Astrocyte of the cerebellum (primary cell): Measurements from ENCODE around the gene MADCAM1.
A peak's percentile ranks its signal among the peaks of the same experiment; 100 is the strongest.

ENCODE experiments used
- DNase-seq: peaks from one replicate; pipeline ENCODE4 v3.0.0-alpha.2; 2011; ENCODE audit warnings: low read depth
- H3K4me3 ChIP-seq: 2 replicates; pipeline ENCODE4 v1.5.1; 2011; ENCODE audit warnings: mild to moderate bottlenecking, low read depth, low read length, moderate library complexity
- in situ Hi-C: cut with HindIII; loops from 2 replicates; pipeline ENCODE4 v1.10.0; 2017; ENCODE audit warnings: low sequenced_read_pairs
- TF ChIP-seq, protein P1 (sequence below): IDR thresholded peaks from 2 replicates; pipeline ENCODE4 v1.5.1; 2012; ENCODE audit warnings: low read length, low read depth, moderate library complexity, mild to moderate bottlenecking; ENCODE audit errors: missing control alignments

Gene MADCAM1

DNA sequence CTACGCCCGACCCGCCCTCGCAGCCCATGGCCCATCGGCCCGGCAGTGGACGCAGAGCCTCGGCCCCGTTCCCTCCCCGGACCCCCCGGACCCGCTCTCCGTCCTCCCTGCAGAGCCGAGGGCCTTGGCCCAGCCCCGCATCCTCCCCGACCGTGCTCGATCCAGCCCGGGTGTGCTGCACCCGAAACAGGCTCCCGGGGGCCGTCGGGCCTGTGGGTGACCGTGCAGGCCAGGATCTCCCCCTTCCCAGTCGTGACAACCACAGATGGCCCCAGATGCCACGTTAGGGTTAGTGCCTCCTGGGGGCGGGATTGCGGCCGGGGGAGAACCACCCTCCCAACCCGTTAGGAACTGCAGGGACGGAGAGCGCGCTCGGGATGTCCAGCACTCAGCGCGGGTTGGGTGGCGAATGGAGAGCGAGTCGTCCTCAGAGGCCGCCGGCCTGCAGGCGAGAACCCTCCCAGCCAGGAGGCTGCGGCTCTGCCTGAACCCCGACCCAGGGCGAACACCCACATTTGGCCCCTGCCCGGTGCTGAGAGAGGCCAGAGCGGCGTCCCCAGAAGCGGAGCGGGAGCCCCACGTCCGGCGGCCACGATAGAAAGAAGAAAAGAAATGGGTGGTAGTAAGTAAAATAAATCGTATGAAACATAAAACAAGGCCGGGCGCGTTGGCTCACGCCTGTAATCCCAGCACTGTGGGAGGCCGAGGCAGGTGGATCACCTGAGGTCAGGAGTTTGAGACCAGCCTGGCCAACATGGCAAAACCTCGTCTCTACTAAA is 6.7 kb upstream of the MADCAM1 start:
- H3K4me3 ChIP-seq = peak overlapping the region; percentile 85
- TF ChIP-seq, protein P1, sequence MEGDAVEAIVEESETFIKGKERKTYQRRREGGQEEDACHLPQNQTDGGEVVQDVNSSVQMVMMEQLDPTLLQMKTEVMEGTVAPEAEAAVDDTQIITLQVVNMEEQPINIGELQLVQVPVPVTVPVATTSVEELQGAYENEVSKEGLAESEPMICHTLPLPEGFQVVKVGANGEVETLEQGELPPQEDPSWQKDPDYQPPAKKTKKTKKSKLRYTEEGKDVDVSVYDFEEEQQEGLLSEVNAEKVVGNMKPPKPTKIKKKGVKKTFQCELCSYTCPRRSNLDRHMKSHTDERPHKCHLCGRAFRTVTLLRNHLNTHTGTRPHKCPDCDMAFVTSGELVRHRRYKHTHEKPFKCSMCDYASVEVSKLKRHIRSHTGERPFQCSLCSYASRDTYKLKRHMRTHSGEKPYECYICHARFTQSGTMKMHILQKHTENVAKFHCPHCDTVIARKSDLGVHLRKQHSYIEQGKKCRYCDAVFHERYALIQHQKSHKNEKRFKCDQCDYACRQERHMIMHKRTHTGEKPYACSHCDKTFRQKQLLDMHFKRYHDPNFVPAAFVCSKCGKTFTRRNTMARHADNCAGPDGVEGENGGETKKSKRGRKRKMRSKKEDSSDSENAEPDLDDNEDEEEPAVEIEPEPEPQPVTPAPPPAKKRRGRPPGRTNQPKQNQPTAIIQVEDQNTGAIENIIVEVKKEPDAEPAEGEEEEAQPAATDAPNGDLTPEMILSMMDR = no peak
- in situ Hi-C loops = no loop called here
- no peak for DNase-seq

DNA sequence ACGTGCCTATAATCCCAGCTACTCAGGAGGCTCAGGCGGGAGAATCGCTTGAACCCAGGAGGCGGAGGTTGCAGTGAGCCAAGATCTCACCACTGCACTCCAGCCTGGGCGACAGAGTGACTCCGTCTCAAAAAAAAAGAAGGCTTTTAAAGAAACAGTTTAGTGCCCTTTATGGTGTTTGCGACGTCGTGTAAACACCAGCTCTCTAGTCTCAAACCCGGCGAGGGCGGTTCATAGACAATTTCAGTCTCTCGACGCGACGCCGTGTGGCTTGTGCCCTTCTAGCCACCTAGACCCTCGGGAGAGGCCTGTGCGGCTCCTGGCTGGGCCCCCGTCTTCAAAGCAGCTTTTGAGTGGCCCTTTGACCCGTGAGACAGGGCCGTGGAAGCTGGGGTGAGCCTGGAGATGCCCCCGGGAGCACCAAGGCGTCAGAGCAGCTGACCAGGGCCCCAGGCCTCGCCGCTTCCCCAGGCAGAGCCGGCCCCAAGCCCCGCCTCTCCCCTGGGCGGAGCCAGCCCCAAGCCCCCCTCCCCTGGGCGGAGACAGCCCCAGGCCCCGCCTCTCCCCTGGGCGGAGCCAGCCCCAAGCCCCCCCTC is 5.0 kb upstream of the MADCAM1 start:
- in situ Hi-C loops = no loop called here

DNA sequence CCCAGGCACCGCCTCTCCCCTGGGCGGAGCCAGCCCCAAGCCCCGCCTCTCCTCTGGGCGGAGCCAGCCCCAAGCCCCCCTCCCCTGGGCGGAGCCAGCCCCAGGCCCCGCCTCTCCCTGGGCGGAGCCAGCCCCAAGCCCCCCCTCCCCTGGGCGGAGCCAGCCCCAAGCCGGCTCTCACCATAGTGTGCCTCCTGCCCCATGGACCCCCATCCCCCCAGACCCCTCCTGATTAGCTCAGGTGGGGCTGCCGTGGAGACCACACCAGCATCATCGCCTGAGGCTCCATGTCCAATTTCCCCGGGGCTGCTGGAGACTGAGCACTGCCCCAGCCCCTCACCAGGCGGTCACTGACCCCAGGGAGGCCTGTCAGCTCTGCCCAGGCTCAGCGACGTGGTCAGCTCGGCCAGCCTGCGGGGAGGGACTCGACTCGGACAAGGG is 4.2 kb upstream of the MADCAM1 start:
- TF ChIP-seq, protein P1 = no peak
- no peak for DNase-seq
- H3K4me3 ChIP-seq = no peak overlapping the region
- in situ Hi-C loops = no loop called here

More for the DNA sequence above, 5.0 kb upstream of the MADCAM1 start:
- DNase-seq = no peak
- TF ChIP-seq, protein P1 = no peak
- no peak overlapping the region for H3K4me3 ChIP-seq

DNA sequence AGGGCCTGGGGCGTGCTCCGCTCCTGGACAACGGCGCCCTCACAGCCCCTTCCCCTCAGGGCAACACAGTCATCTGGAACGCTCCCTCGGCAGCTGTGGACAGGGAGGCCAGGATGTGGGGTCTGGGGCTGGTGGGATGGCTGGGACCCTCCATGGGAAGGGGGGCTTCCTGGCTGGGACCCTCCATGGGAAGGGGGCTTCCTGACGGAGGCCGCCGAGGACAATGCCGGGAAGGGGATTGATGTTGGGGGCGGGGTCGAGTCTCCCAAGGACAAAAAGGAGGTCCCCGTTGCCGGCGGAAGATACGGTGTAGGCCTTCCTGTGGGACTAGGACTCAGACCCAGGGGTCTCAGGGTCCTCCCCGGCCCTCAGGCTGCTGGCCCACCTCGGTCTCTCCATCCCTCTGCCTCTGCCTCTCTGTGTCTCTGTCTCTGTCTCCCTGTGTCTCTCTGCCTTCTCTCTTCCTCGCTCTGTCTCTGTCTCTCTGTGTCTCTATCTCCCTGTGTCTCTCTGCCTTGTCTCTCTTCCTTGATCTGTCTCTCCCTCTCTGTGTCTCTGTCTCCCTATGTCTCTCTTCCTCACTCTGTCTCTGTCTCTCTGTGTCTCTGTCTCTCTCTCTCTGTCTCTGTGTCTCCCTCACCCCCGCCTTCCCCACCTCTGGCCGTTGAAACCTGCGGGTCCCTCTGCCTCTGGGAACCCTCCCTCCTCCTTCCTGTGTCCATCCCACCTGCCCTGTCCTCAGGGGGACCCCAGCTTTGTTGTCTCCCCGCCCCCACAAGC is 2.7 kb upstream of the MADCAM1 start:
- TF ChIP-seq, protein P1 = no peak
- H3K4me3 ChIP-seq = no peak overlapping the region
- DNase-seq = no peak
- in situ Hi-C loops = no loop called here

DNA sequence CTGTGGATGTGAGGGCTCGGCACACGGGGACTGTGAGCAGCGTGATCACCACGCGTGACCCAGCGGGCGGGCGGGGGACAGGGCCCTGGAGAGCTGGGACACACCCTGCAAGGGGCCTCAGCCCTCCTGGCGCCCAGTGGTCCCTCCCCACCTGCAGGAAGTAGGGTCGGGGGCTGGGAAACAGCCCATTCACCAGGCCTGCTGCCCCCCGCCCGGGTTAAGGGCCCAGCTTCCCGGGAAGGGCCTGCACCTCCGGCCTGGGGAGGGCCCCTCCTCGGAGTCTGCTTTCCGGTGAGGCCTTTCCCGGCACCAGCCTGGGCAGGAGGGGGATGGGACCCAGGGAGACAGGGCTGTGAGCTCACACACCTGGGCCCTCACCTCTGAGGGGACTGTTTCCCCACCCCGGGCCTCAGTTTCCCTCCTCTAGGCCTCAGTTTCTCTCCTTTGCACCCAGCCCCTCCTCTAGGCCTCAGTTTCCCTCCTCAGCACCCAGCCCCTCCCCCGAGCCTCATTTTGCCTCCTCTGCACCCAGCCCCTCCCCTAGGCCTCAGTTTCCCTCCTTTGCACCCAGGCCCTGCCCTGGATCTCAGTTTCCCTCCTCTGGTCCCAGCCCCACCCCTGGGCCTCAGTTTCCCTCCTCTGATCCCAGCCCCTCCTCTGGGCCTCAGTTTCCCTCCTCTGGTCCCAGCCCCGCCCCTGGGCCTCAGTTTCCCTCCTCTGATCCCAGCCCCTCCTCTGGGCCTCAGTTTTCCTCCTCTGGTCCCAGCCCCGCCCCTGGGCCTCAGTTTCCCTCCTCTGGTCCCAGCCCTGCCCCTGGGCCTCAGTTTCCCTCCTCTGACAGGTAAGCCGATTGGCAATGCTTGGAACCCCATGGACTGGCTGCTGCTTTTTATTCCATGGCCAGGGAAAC is 1.9 kb upstream of the MADCAM1 start:
- no peak for DNase-seq
- TF ChIP-seq, protein P1 = no peak
- in situ Hi-C loops = no loop called here
- H3K4me3 ChIP-seq = no peak overlapping the region

DNA sequence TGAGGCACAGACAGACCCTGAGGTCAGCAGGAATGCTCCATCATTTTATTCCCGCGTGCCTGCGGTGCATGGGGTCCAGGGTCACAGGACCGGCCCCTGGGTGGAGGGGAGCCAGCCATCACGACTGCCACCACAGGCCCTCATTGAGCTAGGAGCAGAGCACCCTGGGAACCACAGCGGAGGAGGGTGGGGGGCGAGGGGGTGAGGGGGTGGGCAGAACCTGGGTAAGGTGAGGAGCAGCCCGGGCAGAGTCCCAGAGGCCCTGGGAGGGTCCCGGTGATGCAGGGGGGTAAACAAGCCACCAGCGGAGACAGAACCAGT is 1.2 kb upstream of the MADCAM1 start:
- in situ Hi-C loops = no loop called here
- no peak for DNase-seq
- TF ChIP-seq, protein P1 = no peak
- H3K4me3 ChIP-seq = no peak overlapping the region
